ENCODE data around the gene PITX3.
A peak's percentile ranks its signal among the peaks of the same experiment; 100 is the strongest.
"Not testable (repeated sequence)": the region's sequence is repeated elsewhere in the genome, so short reads cannot be mapped to it uniquely, and the experiment has no call there.

The PITX3 gene

DNA sequence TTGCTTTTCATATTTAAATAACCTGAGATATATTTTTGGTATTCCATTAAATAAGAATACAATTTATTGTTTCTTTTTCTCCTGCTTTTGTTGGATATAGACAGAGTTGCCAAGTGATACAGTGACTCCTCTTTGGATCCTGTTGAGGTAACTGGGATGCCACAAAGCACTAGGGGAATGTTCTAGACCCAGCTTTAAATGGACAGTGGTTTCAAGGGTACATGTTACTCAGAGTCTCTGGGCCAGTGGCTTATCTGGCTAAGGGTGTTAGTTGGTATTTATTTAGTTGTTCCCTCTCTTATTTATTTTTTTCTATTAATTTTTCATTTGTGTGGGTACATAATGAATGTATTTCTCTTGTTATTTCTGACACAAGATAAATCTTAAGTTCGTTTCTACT lies 13.1 kb upstream of the PITX3 start:
- Histone ChIP-seq H2AFZ (ENCODE audit: low read depth) (no peak overlapping the region), H3K9ac (no peak overlapping the region), H3K4me2 (no peak overlapping the region), H3K79me2 (ENCODE audit: insufficient read depth, low read depth) (peaks cover 82% of the 10 kb centered on the region), H3K4me3 (IDR thresholded peaks at IDR 0.05; ENCODE audit: insufficient read depth, low read depth, low read length) (no peak overlapping the region), H4K20me1 (ENCODE audit: insufficient read depth) (peaks cover 10% of the 10 kb centered on the region; the same call in 1 of the 2 replicates), H3K4me1 (ENCODE audit: low read depth, poor library complexity, severe bottlenecking) (peaks cover 17% of the 10 kb centered on the region), H3K36me3 (ENCODE audit: insufficient read depth) (no peaks in the 10 kb centered on the region), H3K27me3 (ENCODE audit: insufficient read depth, low read depth) (no peaks in the 10 kb centered on the region), H3K27ac (no peak overlapping the region)
- TF ChIP-seq, protein P1, sequence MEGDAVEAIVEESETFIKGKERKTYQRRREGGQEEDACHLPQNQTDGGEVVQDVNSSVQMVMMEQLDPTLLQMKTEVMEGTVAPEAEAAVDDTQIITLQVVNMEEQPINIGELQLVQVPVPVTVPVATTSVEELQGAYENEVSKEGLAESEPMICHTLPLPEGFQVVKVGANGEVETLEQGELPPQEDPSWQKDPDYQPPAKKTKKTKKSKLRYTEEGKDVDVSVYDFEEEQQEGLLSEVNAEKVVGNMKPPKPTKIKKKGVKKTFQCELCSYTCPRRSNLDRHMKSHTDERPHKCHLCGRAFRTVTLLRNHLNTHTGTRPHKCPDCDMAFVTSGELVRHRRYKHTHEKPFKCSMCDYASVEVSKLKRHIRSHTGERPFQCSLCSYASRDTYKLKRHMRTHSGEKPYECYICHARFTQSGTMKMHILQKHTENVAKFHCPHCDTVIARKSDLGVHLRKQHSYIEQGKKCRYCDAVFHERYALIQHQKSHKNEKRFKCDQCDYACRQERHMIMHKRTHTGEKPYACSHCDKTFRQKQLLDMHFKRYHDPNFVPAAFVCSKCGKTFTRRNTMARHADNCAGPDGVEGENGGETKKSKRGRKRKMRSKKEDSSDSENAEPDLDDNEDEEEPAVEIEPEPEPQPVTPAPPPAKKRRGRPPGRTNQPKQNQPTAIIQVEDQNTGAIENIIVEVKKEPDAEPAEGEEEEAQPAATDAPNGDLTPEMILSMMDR (conservative IDR thresholded peaks at IDR 0.05; ENCODE audit: low read depth, low read length): no peak

DNA sequence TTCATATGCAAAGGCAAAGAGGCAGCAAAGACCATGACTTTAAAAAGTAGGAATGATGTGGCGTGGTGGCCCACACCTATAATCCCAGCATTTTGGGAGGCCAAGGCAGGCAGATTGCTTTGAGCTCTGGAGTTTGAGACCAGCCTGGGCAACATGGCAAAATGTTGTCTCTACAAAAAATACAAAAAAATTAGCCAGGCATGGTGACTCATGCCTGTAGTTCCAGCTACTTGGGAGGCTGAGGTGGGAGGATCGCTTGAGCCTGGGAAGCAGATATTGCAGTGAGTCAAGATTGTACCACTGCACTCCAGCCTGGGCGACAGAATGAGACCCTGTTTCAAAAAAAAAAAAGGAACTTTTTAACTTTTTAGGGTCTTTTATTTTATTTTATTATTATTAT lies 11.2 kb upstream of the PITX3 start:
- not testable (repeated sequence) for H3K27me3 ChIP-seq (ENCODE audit: insufficient read depth, low read depth); H3K4me3 ChIP-seq (IDR thresholded peaks at IDR 0.05; ENCODE audit: insufficient read depth, low read depth, low read length); H3K27ac ChIP-seq; H3K9ac ChIP-seq; H2AFZ ChIP-seq (ENCODE audit: low read depth); H3K36me3 ChIP-seq (ENCODE audit: insufficient read depth); H3K4me2 ChIP-seq
- Histone ChIP-seq H3K79me2 (ENCODE audit: insufficient read depth, low read depth) (peaks cover 95% of the 10 kb centered on the region), H4K20me1 (ENCODE audit: insufficient read depth) (peaks cover 18% of the 10 kb centered on the region; the same call in 1 of the 2 replicates), H3K4me1 (ENCODE audit: low read depth, poor library complexity, severe bottlenecking) (peaks cover 27% of the 10 kb centered on the region)

DNA sequence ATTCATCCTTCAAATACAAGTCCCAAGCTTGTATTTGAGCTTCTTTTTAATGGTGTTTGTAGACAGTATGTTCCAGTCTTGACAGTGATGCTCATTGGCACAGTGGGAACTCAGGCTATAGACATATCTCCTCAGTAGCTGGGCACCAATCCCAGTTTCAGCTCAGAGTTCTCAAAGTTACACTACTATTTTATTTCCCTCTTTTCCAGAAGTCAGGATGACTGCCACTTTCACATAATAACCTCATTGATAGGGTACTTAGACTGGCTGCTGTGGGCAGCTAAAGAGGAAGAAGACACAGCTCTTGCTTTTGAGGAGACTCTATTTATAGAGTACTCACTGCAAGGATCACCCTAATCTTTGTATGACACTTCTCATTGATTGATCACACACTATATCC lies 6.4 kb upstream of the PITX3 start:
- H3K4me1 ChIP-seq (ENCODE audit: low read depth, poor library complexity, severe bottlenecking): peaks cover 27% of the 10 kb centered on the region
- H2AFZ ChIP-seq (ENCODE audit: low read depth): no peak overlapping the region
- H4K20me1 ChIP-seq (ENCODE audit: insufficient read depth): peaks cover 15% of the 10 kb centered on the region; the same call in 1 of the 2 replicates
- no peak overlapping the region for H3K9ac ChIP-seq
- no peak overlapping the region for H3K4me3 ChIP-seq (IDR thresholded peaks at IDR 0.05; ENCODE audit: insufficient read depth, low read depth, low read length)
- peak overlapping the region; percentile 69; the same call in 1 of the 2 replicates for H3K4me2 ChIP-seq
- no peaks in the 10 kb centered on the region for H3K27me3 ChIP-seq (ENCODE audit: insufficient read depth, low read depth)
- H3K79me2 ChIP-seq (ENCODE audit: insufficient read depth, low read depth): peaks cover 72% of the 10 kb centered on the region
- H3K27ac ChIP-seq: no peak overlapping the region
- TF ChIP-seq, protein P1 (conservative IDR thresholded peaks at IDR 0.05; ENCODE audit: low read depth, low read length): no peak
- H3K36me3 ChIP-seq (ENCODE audit: insufficient read depth): no peaks in the 10 kb centered on the region

DNA sequence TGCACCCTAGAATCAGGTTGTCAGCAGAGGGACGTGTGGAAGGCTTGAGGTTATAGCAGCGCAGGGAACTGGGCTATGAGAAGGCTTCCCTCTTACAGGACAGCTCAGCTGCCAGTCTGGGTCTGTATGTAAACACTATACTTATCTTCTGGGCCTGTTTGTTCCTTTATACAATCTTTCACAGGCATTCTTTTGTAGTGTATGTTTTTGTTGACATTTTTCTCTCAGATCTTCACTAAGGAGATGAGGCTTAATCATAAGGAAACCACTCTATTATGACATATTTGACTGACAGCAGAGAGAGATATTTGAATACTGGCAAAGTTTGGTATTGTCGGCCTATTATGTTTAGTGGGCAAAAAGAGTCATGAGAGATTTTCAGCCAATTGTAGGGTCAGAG lies 4.9 kb upstream of the PITX3 start:
- Histone ChIP-seq H3K4me3 (IDR thresholded peaks at IDR 0.05; ENCODE audit: insufficient read depth, low read depth, low read length) (peak overlapping the region; percentile 59), H3K9ac (peak overlapping the region; percentile 72; the same call in 1 of the 2 replicates), H3K4me2 (peak overlapping the region; percentile 69), H4K20me1 (ENCODE audit: insufficient read depth) (peaks cover 8% of the 10 kb centered on the region; the same call in 1 of the 2 replicates), H3K79me2 (ENCODE audit: insufficient read depth, low read depth) (peaks cover 58% of the 10 kb centered on the region), H3K36me3 (ENCODE audit: insufficient read depth) (no peaks in the 10 kb centered on the region), H3K27ac (no peak overlapping the region; the same call in 1 of the 2 replicates), H3K27me3 (ENCODE audit: insufficient read depth, low read depth) (no peaks in the 10 kb centered on the region), H2AFZ (ENCODE audit: low read depth) (no peak overlapping the region), H3K4me1 (ENCODE audit: low read depth, poor library complexity, severe bottlenecking) (peaks cover 30% of the 10 kb centered on the region)
- TF ChIP-seq, protein P1 (conservative IDR thresholded peaks at IDR 0.05; ENCODE audit: low read depth, low read length): no peak

DNA sequence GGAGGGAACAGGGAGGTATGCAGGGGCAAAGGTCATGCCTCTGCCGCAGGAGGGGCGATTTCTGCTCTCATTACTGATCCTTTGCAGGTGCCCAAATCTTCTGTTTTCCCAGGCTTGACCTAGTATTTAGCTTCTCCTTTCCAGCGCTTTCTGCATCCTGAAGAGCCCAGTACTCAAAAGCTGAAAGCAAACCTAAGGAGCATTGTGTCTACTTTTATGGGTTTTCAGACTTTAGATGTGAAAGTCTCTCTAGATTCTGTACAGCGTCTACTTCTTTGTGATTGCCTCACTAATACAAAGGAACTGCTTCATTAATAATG lies 4.6 kb upstream of the PITX3 start:
- Histone ChIP-seq H3K27ac (peak overlapping the region; percentile 65; the same call in 1 of the 2 replicates), H3K4me1 (ENCODE audit: low read depth, poor library complexity, severe bottlenecking) (peaks cover 30% of the 10 kb centered on the region), H2AFZ (ENCODE audit: low read depth) (peak overlapping the region; percentile 53; the same call in 1 of the 2 replicates), H3K9ac (peak overlapping the region; percentile 72; the same call in 1 of the 2 replicates), H3K27me3 (ENCODE audit: insufficient read depth, low read depth) (no peaks in the 10 kb centered on the region), H3K79me2 (ENCODE audit: insufficient read depth, low read depth) (peaks cover 55% of the 10 kb centered on the region), H3K36me3 (ENCODE audit: insufficient read depth) (no peaks in the 10 kb centered on the region), H3K4me3 (IDR thresholded peaks at IDR 0.05; ENCODE audit: insufficient read depth, low read depth, low read length) (peak overlapping the region; percentile 59), H4K20me1 (ENCODE audit: insufficient read depth) (peaks cover 8% of the 10 kb centered on the region; the same call in 1 of the 2 replicates), H3K4me2 (peak overlapping the region; percentile 69)
- TF ChIP-seq, protein P1 (conservative IDR thresholded peaks at IDR 0.05; ENCODE audit: low read depth, low read length): no peak

Measured in KMS-11 (cell line).